ENCODE measurements around the gene DCLRE1C.
"Not testable (repeated sequence)": the region's sequence is repeated elsewhere in the genome, so short reads cannot be mapped to it uniquely, and the experiment has no call there.

DCLRE1C gene

DNA sequence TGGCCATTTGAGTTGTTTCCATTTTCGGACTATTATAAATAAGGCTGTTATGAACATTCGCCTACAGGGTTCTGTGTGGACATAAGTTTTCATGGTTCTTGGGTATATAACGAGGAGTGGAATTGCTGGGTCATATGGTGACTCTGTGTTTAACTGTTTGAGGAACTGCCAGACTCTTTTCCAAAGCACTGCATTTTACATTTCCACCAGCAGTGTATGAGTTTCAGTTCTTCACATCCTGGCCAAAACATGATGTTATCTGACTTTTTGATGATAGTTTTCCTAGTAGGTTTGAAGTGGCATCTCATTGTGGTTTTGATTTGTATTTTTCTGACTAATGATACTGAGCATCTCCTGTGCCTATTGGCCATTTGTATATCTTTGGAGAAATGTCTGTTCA is 69.8 kb downstream of the DCLRE1C start:
- DNase-seq (ENCODE audit: low read depth), result no peak

- no peak for DNase-seq (ENCODE audit: low read depth)
These were observed 73.7 kb downstream of the DCLRE1C start for GRCh38 chr10:14880229-14880628.

DNA sequence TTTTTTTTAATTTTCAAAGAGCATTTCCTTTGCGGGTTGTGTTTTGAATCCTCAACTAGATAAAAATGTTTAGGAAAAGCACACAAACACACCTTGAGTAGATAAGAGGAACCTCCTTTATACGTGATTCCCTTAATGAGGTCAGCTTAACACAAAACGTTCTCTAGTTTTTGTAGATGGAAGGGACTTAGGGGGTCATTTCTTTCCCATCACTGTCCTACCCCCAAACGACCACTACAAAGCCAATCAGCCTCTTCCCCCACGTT is 74.0 kb downstream of the DCLRE1C start:
- no peak for DNase-seq (ENCODE audit: low read depth)

DNA sequence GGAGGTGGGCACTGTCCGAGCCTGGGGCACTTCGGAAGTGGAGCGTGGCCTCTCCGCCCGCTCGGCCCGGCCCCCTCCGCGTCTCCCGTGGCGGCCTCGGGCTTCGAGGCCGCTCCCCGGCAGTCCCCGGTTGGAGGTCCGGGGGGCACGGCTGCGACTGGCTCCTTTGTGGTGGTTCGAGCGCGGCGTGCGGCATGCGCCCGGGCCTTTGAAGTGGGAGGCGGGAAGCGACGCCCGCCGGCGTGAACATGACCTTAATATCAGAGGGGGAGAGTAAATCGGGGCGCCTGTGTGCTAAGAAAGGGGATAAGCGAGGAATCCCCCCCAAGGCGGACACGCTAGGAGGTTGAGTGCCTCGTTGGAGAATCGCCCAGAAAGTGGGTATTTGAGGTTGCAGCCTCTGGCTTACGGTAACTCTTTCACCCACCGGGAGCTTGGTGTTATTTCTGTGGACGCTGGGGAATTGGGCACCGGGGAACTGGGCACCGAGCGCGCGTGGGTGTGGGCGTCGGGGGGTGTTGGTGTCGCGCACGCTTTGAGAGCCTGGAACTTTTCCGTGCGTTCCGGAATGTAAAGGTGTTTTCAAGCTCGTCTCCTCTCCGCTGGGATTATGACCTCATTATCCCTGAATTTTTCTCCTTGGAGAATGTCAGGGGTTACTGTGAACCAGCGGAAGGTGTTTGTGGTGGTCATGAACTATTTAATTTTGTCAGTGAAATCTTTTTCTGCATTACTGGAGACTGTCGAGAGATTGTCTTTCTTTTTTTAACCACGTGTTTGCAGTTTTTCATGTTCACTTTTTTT is 74.6 kb downstream of the DCLRE1C start:
- no peak for DNase-seq (ENCODE audit: low read depth)

DNA sequence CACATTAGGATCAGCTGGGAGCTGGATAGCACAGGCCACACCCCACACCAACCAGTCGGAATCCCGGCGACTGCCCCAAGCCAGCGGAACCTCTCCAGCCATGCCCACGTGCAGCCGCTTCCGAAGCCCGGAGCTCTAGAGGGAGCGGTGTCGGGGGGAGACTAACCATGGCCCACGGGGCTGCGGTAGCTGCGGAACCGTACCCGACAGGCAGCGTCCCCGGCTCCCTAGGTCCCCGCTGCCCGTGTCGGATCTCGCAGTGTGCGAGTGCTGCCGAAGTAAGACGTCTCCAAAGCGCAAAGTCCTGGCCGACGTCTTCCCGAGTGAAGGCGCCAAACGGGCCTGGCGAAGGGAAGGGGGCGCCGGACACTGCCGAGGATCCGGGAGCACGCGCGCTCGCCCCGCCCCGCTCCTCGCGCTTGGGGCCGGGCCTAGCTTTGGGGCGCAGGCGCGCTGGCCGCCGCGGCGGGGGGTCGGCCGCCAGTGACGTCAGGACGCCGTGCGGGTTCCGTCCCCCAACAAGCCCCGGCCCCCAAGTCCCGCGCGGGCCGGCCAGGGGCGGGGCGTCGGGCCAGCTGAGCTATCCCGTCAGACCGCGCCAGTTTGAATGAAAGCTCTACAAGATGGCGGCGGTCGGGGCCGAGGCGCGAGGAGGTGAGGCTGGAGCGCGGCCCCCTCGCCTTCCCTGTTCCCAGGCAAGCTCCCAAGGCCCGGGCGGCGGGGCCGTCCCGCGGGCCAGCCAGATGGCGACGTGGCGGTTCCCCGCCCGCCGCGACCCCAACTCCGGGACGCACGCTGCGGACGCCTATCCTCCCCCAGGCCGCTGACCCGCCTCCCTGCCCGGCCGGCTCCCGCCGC is 75.4 kb downstream of the DCLRE1C start, which contains the start of gene SUV39H2:
SUV39H2 (plus strand) TSS at position 601 of the 858 bp plus-strand sequence; CDS start at position 624, 23 bp downstream.
- DNase-seq (ENCODE audit: low read depth), result peak; percentile 71

DNA sequence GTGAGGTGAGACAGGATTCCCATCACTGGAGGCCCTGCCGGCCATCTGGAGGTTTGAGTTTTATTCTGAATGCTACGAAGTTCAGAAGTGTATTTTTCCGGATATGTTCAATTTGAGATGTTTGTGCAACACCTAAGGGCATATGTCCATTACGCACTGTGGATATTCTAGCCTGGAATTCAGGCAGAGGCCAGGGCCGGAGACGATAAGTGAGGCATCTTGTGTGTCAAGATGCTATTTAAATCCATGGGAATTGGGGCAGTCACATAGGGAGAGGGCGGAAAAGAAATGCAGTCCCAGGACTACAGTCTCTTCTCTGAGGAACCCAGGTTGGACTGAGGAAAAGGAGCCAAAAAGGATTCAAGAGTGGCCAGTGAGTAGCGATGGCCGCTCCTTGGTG is 77.1 kb downstream of the DCLRE1C start:
- DNase-seq (ENCODE audit: low read depth), result no peak

GRCh38 chr10:14875941-14876340 is 78.0 kb downstream of the DCLRE1C start:
- DNase-seq (ENCODE audit: low read depth), result no peak

DNA sequence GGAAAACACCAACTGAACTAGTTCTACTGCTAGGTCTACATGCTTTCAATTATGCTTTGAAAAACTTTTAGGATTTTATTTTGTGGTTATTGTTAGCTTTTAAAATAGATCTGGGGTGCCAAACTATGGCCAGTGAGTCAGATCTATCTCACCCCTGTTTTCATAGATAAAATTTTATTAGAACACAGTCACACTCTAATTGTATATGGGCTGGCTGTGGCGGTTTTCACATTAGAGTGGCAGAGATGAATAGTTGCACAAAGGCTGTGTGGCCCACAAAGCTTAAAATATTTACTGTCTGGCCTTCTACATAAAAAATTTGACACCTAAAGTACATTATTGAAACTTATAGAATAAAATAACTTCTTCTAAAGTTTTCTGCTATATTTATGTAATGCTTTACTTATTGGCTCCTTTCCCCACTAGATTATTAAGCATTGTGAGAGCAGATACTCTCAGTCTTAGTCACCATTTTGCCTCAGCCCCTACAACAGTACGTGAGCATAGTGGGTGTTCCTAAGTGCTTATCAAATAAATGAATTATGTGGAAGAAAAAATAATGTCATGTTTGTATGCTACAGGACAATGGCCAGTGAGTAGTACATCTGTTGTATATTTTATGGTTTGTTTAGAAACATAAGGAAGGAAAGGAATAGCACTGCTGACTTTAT is 80.7 kb downstream of the DCLRE1C start:
- DNase-seq (ENCODE audit: low read depth), result no peak

GRCh38 chr10:14864871-14865270 is 89.0 kb downstream of the DCLRE1C start:
- DNase-seq (ENCODE audit: low read depth), result not testable (repeated sequence)

- not testable (repeated sequence) for DNase-seq (ENCODE audit: low read depth)
These were observed 89.4 kb downstream of the DCLRE1C start for GRCh38 chr10:14864466-14864865.

- DNase-seq (ENCODE audit: low read depth), result no peak
These were observed 93.1 kb downstream of the DCLRE1C start for GRCh38 chr10:14860791-14861190.

GRCh38 chr10:14859775-14860174 is 94.1 kb downstream of the DCLRE1C start:
- no peak for DNase-seq (ENCODE audit: low read depth)

GRCh38 chr10:14859043-14859442 is 94.9 kb downstream of the DCLRE1C start:
- no peak for DNase-seq (ENCODE audit: low read depth)

DNA sequence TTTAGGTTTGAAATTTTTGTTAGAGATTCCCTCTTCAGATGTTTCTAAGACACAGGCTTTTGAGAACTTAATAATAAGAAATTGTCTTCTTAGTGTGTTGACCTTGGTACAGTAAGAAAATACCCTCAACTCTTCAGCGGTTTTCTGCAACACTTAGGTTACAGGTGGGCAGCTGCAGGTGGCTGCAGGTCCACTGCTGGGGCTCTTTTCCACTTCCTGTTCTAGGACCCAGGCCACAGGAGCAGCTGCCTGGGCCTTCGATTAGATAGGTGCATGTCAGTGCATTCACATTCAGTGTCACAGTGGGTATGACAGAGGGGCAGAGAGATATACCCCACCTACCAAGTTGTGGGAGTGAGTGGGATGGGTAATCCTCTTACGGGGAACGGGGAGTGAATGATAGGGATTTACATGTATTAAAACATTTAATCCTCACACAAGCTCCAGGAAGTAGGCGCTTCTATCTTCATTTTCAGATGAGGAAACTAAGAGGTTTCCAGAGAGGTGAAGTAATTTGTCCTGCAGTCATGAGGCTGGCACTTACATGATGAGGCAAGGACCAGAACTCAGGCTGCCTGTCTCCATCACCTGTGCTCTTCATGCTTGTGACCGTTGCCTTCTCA is 95.4 kb downstream of the DCLRE1C start:
- DNase-seq (ENCODE audit: low read depth), result no peak

- DNase-seq (ENCODE audit: low read depth), result no peak
These were observed 98.4 kb downstream of the DCLRE1C start for GRCh38 chr10:14855453-14855852.

- no peak for DNase-seq (ENCODE audit: low read depth)
These were observed 101.7 kb downstream of the DCLRE1C start for GRCh38 chr10:14852236-14852635.

Measured in CMK (cell line).